IPS DF 4.7 (cell line): Measurements from ENCODE around the gene TMEM131.
"Not testable (repeated sequence)": the region's sequence is repeated elsewhere in the genome, so short reads cannot be mapped to it uniquely, and the experiment has no call there.

Experiments
- DNase-seq: peaks from one replicate; pipeline ENCODE4 v3.0.0-alpha.2; 2013; ENCODE audit warnings: low spot score; ENCODE audit errors: extremely low read depth

The TMEM131 gene

DNA sequence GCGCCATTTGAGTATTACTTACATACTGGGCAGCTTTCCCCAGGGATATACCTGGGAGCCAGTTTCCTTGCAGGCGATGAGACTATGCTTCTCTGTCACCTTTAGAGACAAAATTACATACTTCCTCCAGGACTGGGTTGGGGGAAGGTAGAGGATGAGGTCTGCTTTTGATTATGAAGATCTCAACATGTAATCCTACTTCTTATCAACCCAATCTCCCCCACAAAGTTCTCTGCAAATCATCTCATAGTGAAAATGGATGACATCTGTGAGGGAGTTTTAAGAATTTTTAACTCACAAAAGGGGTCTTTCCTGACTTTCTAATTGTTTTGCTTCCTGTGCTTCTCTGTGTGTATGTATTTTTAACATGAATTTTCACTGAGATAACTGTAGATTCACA lies 81.9 kb downstream of the TMEM131 start:
- DNase-seq, result no peak

DNA sequence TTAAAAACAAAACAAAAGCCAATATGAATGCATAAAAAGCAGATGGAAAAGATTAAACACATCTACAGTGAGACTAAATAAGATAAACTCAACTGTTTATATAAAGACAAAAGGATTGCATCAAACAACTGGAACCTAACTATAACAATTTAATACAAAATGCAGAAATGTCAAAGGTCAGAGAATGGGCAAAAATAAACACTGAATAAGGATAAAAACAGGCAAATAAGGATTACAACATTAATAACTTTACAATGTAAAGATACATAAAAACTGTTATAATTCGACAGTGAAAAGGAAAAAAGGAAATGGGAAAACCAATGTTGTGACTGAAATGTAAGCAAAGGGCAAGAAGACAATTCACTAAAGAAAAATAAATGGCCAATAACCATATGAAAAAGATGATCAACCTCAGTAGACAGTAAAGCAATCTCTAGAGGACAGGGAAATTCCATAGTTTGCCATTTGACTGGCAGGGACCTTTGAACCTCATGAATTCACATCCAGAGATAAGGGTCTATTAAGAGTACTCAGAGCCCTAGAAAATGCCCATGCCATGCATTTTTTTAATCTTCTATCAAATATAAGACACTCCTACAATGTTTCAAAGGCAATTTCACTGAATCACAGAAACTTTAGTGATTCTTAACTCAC lies 83.7 kb downstream of the TMEM131 start:
- no peak for DNase-seq

DNA sequence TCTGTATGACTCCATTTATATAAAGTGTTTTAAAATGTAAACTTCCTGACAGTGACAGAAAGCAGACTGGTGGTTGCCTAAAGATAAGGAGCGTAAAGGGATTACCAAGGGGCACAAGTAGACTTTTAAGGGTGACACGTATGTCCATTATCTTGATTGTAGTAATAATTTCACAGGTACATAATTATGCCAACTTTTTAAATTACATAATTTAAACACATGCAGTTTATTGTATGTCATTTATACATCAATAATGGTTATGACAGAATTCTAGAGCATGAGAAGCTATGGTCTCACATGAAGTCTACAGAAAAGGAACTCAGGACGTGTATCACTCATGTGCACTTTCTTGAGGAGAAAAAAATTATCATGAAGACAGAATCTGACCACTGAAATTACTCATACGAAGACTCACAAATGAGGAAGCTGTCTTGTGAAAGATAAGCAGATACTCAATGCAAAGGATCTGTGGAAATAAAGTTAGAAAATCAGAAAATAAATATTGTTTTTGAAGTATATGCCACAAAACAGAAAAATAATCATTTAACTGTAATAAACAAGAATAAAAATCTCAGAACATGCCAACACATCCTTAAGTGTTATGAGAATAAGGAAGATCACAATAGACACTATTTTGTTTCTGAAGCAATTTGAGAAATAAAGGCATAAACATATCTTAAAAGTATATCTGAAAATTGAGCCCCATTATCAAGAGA lies 84.4 kb downstream of the TMEM131 start:
- DNase-seq, result no peak

DNA sequence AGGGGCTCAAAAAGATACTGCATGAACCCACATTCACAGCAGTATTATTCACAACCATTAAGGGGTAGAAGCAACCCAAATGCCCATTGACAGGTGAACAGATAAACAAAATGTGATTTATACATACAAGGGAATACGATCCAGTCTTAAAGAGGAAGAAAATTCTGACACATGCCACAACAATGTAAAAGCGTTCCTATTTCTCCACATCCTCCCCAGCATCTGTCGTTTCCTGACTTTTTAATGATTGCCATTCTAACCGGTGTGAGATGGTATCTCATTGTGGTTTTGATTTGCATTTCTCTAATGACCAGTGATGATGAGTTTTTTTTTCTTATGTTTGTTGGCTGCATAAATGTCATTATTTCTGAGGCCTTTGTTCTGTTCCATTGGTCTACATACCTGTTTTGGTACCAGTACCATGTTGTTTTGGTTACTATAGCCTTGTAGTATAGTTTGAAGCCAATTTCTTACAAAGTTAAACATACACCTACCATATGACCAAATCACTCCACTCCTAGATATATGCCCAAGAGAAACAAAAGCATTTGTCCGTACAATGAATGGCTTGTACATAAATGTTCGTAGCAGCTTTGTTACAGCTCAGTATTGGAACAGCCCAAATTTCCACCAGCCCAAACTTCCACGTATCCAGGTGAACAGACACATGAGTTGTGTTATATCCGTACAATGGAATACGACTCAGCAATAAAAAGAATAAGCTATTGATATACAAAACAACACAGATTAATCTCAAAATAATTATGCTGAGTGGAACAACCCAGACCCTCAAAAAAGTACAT lies 85.1 kb downstream of the TMEM131 start:
- no peak for DNase-seq

DNA sequence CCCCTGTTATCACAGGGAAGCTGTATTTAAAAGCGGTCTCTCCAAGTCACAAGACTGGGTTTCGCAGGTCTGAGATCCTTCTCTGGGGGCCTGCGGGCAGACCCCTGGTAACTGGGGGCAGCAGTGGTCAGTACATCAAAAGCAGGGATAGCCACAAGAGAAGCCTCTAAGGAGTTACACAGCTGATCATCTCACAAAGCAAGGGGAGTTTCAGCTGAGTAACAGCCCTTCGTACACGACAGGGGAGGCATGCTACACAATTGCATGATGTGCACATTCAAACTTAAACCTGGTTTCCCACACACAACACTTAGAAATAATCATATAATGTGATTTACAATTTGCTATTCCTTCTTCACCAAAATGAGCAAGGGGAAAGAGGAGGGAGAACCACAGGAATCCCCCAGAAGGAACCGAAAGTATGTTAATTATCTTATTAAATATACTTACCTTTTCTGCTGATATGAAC lies 87.5 kb downstream of the TMEM131 start:
- no peak for DNase-seq

DNA sequence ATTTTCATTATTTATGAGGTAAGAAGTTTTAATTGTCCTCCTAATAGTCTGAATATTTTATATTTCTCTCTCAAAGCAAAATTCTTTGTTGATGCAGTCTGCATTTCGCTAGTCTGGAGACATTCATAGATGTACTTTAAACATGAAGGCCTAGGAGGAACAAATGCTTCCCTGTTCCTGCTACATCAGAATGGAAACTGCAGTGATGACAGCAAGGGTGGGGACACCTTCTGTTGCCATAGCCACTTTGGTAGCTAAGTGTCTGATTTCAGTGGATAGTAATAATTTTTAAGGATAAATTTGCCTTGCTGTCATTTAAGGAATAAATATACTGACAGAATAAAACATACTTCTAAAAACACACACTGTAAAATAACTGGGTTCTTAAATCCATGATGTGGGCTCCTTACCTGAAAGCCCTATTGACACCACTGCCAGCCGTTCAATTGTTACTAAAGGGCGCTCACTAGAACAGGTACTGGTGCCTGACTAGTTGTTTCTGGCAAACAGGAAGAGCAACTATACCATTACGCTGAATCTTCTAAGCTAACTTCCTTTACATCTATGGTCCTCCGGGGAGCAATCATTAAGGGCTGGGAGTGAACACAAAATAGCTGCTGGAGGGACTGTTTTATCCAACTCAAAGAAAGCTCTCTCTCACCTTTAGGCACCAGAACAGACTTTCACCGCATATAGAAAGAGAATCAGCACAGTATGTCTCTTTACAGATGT lies 88.2 kb downstream of the TMEM131 start:
- no peak for DNase-seq

DNA sequence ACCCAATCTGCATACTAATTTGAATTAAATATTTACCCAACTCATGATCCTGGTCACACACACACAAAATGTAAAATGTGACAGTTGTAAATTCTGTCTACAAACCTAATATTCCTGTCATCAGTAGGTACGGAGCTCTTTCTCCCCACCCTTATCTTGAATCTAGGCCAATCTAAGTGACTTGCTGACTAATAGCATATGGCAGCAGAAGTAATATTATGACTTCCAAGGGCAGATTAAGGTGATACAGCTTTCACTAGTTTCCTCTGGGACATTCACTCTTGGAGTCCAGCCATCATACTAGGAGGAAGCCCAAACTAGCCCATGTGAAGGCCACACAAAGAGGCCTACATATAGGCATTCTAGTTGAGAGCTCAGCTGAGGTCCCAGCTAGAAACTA lies 89.4 kb downstream of the TMEM131 start:
- no peak for DNase-seq

DNA sequence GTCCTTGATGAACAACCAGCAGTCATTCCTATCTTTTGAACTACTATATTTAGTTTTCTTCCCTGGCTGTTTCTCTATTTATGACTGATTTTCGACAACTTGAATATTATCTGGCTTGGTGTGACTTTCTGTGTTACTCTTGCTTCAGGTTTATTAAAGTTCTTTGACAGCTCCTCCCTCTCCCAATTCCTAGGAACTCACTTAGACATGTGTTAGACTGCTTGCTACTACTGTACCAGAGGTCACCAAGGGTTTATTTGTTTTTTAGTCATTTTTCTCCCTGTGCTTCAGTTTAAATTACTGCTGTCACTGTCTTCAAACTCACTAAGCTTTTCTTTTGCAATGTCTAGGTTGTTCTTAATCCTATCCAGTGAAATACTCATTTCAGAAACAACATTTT lies 90.5 kb downstream of the TMEM131 start:
- no peak for DNase-seq

DNA sequence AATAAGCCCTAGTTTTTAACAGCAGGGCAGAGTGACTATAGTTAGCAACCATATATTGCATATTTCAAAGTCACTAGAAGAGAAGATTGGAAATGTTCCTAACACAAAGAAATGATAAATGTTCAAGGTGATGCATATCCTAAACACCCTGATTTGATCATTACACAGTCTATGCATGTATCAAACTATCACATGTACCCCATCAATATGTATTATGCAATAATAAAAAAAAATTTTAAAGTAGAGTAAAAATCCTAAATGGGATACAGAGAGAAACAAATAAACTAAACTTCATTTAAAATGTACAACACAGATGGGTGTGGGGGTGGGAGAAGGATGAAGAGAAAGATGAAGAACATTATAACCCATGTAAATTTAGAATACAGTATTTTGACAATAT lies 93.9 kb downstream of the TMEM131 start:
- DNase-seq, result no peak

DNA sequence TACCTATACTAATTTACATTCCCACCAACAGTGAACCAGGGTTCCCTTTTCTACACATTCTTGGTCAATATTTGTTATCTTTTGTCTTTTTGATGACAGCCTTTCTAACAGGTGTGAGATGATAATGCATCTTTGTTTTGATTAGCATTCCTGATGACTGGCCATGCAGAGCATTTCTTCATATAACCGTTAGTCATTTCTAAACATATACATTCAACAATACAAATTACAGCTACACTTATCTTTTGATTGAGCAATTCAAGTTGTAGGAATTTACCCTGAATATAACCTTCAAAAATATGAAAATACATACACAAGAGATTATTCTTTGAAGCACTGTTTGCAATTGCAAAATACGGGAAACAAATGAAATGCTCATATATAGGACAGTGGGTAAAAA lies 94.9 kb downstream of the TMEM131 start:
- no peak for DNase-seq

DNA sequence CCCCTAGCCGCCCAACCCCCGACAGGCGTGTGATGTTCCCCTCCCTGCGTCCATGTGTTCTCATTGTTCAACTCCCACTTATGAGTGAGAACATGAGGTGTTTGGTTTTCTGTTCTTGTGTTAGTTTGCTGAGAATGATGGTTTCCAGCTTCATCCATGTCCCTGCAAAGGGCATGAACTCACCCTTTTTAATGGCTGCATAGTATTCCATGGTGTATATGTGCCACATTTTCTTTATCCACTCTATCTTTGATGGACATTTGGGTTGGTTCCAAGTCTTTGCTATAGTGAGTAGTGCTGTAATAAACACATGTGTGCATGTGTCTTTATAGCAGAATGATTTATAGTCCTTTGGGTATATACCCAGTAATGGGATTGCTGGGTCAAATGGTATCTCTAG lies 102.7 kb downstream of the TMEM131 start:
- not testable (repeated sequence) for DNase-seq

DNA sequence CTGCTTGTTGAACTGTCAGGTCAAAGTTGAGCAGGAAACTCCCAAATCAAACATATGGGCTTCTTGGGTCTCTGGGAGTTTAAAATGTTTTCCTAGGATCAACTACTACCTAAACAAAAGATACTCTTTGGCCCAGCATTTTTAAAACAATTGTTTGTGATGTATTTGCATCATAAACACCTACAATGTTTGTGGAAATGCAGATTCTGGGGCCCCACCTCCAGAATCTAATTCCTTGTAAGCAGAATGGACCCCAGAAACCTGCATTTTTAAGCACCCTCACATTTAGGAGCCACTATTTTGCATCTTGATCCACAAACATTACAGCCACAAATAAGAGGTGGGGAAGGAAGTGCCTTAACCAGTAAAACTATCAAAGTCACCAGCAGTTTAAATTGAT lies 104.1 kb downstream of the TMEM131 start:
- no peak for DNase-seq

DNA sequence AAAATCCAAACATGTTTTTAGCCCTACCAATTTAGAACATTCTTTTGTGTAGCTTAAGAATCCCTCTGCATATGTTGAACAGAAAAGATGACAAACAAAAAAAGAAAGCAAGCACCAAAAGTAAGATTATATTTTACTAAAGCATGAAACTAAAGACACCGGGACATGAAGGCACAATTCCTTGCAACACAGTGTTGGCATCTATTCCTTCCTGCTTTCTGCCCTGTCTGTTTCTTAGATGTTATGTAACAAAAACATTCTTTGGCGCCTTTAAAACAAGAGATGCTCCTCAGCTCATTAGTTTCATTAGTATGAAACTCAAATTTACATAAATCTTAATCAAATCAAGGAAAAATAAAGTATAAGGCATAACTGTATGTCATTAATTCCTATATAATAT lies 106.6 kb downstream of the TMEM131 start:
- DNase-seq, result no peak

DNA sequence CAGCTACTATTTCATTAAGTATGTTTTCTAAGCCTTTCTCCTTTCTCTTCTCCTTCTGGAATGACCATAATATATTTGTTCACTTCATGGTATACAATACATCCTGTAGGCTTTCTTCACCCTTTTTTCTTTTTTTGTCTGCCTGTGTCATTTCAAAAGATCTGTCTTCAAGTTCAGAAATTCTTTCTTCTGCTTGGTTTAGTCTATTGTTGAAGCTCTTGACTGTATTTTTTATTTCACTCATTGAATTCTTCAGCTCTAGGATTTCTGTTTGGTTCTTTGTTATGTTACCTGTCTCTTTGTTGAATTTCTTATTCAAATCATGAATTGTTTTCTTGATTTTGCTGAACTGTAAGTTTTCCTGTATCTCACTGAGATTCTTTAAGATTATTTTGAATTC lies 109.9 kb downstream of the TMEM131 start:
- no peak for DNase-seq

DNA sequence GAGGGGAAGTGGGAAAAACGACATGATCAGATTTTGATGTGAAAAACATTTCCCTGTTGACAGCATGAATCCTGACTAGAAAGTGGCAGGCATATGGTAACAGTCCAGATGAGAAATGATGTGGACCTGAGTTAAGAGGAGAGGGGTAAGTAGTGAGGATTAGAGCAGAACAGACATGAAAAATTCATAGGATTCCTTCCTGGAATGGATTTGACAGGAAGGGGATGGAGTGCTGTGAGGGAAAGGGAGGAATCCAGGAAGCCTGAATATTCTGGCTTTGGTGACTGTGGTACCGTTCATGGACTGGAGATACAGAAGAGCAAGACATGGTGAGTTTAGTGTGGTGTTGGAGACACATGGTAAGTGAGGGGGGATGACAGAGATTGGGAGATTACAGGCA lies 115.4 kb downstream of the TMEM131 start:
- no peak for DNase-seq

DNA sequence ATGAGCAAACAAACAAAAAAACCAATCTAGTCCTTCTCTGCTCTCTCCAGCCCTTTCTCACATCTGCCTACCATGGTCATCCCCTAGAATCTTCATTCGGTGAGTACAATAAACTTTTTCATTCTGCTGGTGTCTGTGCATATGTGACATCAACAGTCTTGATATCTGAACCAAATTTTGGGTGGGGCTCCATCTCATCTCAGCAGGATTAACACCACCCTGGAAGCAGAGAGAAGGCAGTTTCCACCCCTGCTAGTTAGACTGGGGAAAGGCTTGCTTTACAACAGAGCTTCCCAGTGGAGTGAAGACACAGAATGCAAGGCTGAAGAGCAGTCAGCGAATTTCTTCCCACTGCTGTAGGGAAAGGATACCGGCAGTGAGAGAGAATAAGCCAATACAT lies 116.9 kb downstream of the TMEM131 start:
- DNase-seq, result no peak

DNA sequence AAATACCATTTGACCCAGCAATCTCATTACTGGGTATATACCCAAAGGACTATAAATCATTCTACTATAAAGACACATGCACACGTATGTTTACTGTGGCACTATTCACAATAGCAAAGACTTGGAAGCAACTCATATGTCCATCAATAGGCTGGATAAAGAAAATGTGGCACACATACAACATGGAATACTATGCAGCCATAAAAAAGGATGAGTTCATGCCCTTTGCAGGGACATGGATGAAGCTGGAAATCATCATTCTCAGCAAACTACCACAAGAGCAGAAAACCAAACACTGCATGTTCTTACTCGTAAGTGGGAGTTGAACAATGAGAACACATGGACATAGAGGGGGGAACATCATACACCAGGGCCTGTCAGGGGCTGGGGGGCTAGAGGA lies 117.4 kb downstream of the TMEM131 start:
- not testable (repeated sequence) for DNase-seq

DNA sequence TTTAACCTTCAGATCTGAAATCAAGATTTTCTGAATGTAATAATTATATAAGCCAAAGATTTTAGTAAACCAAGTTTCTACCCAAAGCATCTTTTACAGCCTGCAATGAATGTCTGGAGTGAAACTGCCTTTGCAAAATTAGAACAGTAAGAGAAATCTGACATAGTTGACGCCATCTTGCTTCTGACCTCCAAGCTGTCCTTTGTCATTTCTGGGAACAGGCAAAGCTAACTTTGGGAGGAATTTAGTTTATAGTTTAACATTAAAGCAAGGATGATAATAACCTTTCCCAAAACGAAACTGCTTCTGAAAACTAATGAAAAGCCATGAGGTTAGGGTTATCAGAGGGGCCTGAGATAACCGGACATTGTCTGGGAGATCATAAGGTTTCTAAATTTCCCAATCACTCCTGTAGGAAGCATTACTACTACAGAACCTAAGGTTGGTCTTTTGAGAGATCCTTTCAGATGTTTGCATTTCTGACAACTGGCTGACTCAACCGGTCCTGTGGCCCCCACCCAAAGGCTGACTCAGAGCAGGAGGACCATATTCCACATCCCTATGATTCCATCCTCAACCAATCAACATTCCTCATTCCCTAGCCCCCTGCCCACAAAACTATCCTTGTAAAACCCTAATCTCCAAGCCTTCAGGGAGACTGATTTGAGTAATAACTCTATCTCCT lies 124.5 kb downstream of the TMEM131 start:
- no peak for DNase-seq

DNA sequence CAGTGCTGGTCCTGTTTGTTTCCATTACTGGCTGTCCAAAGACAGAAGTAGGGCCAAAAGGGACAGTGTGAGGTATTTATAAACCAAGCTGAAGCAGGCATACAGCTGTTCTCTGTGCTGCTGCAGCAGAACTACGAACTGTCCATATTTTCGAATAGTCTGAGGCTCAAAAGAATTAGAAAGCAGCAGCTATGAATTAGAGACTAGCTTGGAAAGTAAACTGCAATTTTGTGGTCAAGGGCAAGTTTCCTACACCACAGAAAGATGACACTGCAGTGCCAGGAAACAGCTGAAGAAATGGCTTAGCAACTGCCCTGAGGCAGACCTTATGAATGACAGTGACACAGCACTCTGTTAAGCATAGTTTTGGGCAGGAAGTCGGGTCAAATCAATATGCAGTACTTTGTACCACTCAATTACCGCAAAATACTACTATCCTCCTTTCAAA lies 125.3 kb downstream of the TMEM131 start:
- no peak for DNase-seq

DNA sequence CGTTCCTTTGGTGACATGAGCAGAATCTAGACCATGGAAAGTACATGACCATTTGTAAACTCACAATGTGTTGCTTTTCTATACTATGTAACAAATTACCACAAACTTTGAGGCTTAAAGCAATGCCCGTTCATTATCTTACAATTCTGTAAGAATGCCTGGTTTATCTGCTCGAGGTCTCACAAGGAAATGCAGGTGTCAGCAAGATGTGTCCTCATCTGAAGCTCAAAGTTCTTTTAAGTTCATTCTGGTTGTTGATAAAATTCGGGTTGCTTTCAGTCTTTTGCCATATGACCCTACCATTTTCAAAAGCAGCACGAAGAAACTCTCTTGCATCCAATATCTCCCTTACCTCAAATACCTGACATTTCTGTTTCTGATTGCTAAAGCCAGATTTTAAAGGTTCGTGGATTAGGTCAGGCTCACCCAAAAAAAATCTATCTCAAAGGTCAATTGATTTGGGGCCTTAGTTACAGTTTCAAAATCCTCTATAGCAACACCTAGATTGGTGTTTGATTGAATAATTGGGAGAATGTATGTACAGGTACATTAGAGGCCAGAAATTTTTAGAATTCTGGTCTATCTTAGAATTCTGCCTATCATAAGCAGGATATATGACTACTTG lies 125.9 kb downstream of the TMEM131 start:
- DNase-seq, result no peak
